ENCODE data around the gene HACD2. TPM values are rescaled to one million over a fixed set of nuclear protein-coding genes. Genes with fewer than 3 reads are reported as not detected.

HACD2 gene
- total RNA-seq, 1 experiment from 2014 or later, result 27.4 TPM

GRCh38 chr3:123616593-123616992, 31.7 kb upstream of the HACD2 start:
- Histone ChIP-seq H3K4me2 (ENCODE audit: insufficient read depth, insufficient read length, low read length) (no peak overlapping the region), H3T11ph (ENCODE audit: low read length) (no peak overlapping the region), H3K4me1 (ENCODE audit: insufficient read depth, low read length) (peaks cover 5% of the 10 kb centered on the region), H2BK15ac (ENCODE audit: low read depth, low read length) (no peak overlapping the region), H3K79me1 (ENCODE audit: insufficient read depth, low read depth, low read length, poor library complexity, severe bottlenecking) (no peaks in the 10 kb centered on the region), H2AFZ (ENCODE audit: low read length) (no peak overlapping the region), H2BK20ac (ENCODE audit: low read depth, low read length, poor library complexity, severe bottlenecking) (no peak overlapping the region), H4K5ac (ENCODE audit: insufficient read length, low read depth, low read length) (no peak overlapping the region), H3K27ac (ENCODE audit: insufficient read length, low read depth, low read length) (no peak overlapping the region), H2BK120ac (ENCODE audit: low read depth, low read length, poor library complexity, severe bottlenecking) (no peak overlapping the region), H3K4ac (ENCODE audit: low read depth, low read length) (no peak overlapping the region), H4K20me1 (ENCODE audit: control insufficient read depth, insufficient read depth, insufficient read length) (no peaks in the 10 kb centered on the region), H3K23me2 (ENCODE audit: insufficient read length, low read depth, low read length, poor library complexity, severe bottlenecking) (no peaks in the 10 kb centered on the region), H3K79me2 (ENCODE audit: insufficient read depth, low read length) (no peaks in the 10 kb centered on the region), H3K9ac (ENCODE audit: extremely low read depth, insufficient read length, low read length) (no peak overlapping the region), H2AK5ac (ENCODE audit: insufficient read length, low read length) (no peak overlapping the region), H3K27me3 (ENCODE audit: insufficient read depth, low read length) (no peaks in the 10 kb centered on the region), H4K8ac (replicated peaks; ENCODE audit: insufficient read length, low read depth, low read length) (no peak overlapping the region), H2BK5ac (ENCODE audit: insufficient read length, low read length) (no peak overlapping the region), H4K91ac (ENCODE audit: insufficient read length, low read depth, low read length) (no peak overlapping the region), H2BK12ac (ENCODE audit: insufficient read length, low read depth, low read length) (no peak overlapping the region), H3K18ac (ENCODE audit: insufficient read length, low read depth, low read length) (no peak overlapping the region), H3K9me3 (ENCODE audit: control insufficient read depth, low read depth, low read length) (no peaks in the 10 kb centered on the region), H3K14ac (ENCODE audit: insufficient read depth, low read length) (no peak overlapping the region), H3K56ac (ENCODE audit: insufficient read length, low read depth, low read length) (no peak overlapping the region), H3K23ac (ENCODE audit: insufficient read length, low read depth, low read length) (no peak overlapping the region)
- no peaks in the 10 kb centered on the region for H3K9me3 Mint-ChIP-seq
- no peak overlapping the region for H3K4me3 Mint-ChIP-seq
- peaks cover 0 to 2% (median 1%) of the 10 kb centered on the region in 3 experiments; a peak in 2 of 7 replicates for H3K36me3 Mint-ChIP-seq (ENCODE audit: insufficient read depth in 1 of 3, low read depth in 3 of 3)
- no peak for DNase-seq
- peaks cover 9 to 12% of the 10 kb centered on the region in 2 experiments for H3K4me1 Mint-ChIP-seq
- WGBS (ENCODE audit: extremely low coverage, insufficient read length, low lambda C conversion rate), result no CpG with 5 or more reads among the region's 6 CpGs
- H3K27ac Mint-ChIP-seq, result peak overlapping the region in 1 of 3 experiments; percentile 85; a peak in 1 of 7 replicates
- TF ChIP-seq CTCF (conservative IDR thresholded peaks at IDR 0.05), result no peak
- H3K27me3 Mint-ChIP-seq (ENCODE audit: low read depth), result no peaks in the 10 kb centered on the region

Data from H9 (cell line).